ENCODE measurements around the gene TMEM181. TPM values are rescaled to one million over a fixed set of nuclear protein-coding genes. Genes with fewer than 3 reads are reported as not detected.

Gene TMEM181
- total and polyA plus RNA-seq, 2 experiments from 2014 or later, result 11.9 to 25.2 TPM

GRCh38 chr6:158655569-158656450, 95.9 kb downstream of the TMEM181 start:
- no peaks in the 10 kb centered on the region for H3K9me3 Mint-ChIP-seq
- Histone ChIP-seq H3K4me3 (no peak overlapping the region), H3K27ac (ENCODE audit: low read depth) (no peak overlapping the region), H3K9me2 (ENCODE audit: insufficient read depth) (no peaks in the 10 kb centered on the region), H3K4me2 (no peak overlapping the region), H2AFZ (no peak overlapping the region), H3F3A (replicated peaks; ENCODE audit: low read depth) (no peaks in the 10 kb centered on the region), H3K4me1 (ENCODE audit: insufficient read depth) (peaks cover 11% of the 10 kb centered on the region), H3K79me2 (replicated peaks; ENCODE audit: insufficient read depth) (no peaks in the 10 kb centered on the region), H4K20me1 (replicated peaks; ENCODE audit: insufficient read depth) (no peaks in the 10 kb centered on the region), H3K27me3 (ENCODE audit: insufficient read depth) (no peaks in the 10 kb centered on the region), H3K36me3 (ENCODE audit: insufficient read depth) (no peaks in the 10 kb centered on the region)
- H3K4me3 Mint-ChIP-seq, result no peak overlapping the region
- H3K36me3 Mint-ChIP-seq (ENCODE audit: low read depth), result no peaks in the 10 kb centered on the region
- no peak overlapping the region for H3K27ac Mint-ChIP-seq
- DNase-seq (ENCODE audit: low spot score) (no peak), ATAC-seq (no peak)
- peaks cover 28% of the 10 kb centered on the region for H3K4me1 Mint-ChIP-seq
- peaks cover 7% of the 10 kb centered on the region for H3K27me3 Mint-ChIP-seq (ENCODE audit: insufficient read depth, low read depth, poor library complexity)
- no peak for TF ChIP-seq EZH2 (IDR thresholded peaks at IDR 0.05; ENCODE audit: low read depth, unreplicated experiment)
- no peak for TF ChIP-seq JUNB (IDR thresholded peaks at IDR 0.05; ENCODE audit: unreplicated experiment)
- TF ChIP-seq EZH2phosphoT487 (IDR thresholded peaks at IDR 0.05; ENCODE audit: unreplicated experiment), result no peak
- no peak for TF ChIP-seq ZNF331 (CRISPR knock-in tag; IDR thresholded peaks at IDR 0.05; ENCODE audit: low read depth)
- TF ChIP-seq, protein P1, sequence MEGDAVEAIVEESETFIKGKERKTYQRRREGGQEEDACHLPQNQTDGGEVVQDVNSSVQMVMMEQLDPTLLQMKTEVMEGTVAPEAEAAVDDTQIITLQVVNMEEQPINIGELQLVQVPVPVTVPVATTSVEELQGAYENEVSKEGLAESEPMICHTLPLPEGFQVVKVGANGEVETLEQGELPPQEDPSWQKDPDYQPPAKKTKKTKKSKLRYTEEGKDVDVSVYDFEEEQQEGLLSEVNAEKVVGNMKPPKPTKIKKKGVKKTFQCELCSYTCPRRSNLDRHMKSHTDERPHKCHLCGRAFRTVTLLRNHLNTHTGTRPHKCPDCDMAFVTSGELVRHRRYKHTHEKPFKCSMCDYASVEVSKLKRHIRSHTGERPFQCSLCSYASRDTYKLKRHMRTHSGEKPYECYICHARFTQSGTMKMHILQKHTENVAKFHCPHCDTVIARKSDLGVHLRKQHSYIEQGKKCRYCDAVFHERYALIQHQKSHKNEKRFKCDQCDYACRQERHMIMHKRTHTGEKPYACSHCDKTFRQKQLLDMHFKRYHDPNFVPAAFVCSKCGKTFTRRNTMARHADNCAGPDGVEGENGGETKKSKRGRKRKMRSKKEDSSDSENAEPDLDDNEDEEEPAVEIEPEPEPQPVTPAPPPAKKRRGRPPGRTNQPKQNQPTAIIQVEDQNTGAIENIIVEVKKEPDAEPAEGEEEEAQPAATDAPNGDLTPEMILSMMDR (conservative IDR thresholded peaks at IDR 0.05; ENCODE audit: low read depth in 2 of 2), result no peak
- TF ChIP-seq POLR2AphosphoS5 (IDR thresholded peaks at IDR 0.05; ENCODE audit: low read depth), result no peak
- no peak for TF ChIP-seq STAT1 (IDR thresholded peaks at IDR 0.05; ENCODE audit: unreplicated experiment)
- TF ChIP-seq, protein P2, sequence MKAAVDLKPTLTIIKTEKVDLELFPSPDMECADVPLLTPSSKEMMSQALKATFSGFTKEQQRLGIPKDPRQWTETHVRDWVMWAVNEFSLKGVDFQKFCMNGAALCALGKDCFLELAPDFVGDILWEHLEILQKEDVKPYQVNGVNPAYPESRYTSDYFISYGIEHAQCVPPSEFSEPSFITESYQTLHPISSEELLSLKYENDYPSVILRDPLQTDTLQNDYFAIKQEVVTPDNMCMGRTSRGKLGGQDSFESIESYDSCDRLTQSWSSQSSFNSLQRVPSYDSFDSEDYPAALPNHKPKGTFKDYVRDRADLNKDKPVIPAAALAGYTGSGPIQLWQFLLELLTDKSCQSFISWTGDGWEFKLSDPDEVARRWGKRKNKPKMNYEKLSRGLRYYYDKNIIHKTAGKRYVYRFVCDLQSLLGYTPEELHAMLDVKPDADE (IDR thresholded peaks at IDR 0.05), result no peak
- TF ChIP-seq REST (IDR thresholded peaks at IDR 0.05; ENCODE audit: unreplicated experiment), result no peak
- TF ChIP-seq ZNF462 (CRISPR knock-in tag; IDR thresholded peaks at IDR 0.05), result no peak

Data from GM23338 (cell line).